SK-N-SH (cell line): ENCODE data around the gene TPO. TPM values are rescaled to one million over a fixed set of nuclear protein-coding genes. Genes with fewer than 3 reads are reported as not detected.

ENCODE experiments used
- CTCF ChIA-PET: fragments of 300-600, 350-600 bp; formaldehyde crosslinking; extraction: SDS; loops from one replicate; lab custom pipeline; 2021; lab: Yijun Ruan, JAX
- POLR2A ChIA-PET: fragments of 350-600 bp; sonication (Branson Sonifier 250); formaldehyde crosslinking; extraction: SDS; loops from one replicate; lab custom pipeline; 2020; ENCODE audit warnings: antibody characterized with exemption, inconsistent platforms; lab: Yijun Ruan, JAX
- DNase-seq: peaks from one replicate; pipeline ENCODE4 v3.0.0; 2012
- H2AFZ ChIP-seq: fragments of 200-600 bp; sonication (generic); 2 replicates; pipeline ENCODE4 v1.8.1; 2016; ENCODE audit warnings: antibody characterized with exemption, mild to moderate bottlenecking, low read depth
- H3F3A ChIP-seq: fragments of 200-600 bp; sonication (generic); replicated peaks from 2 replicates; pipeline ENCODE3; 2016; ENCODE audit warnings: antibody characterized with exemption, mild to moderate bottlenecking; ENCODE audit not compliant: insufficient read depth
- H3K27ac ChIP-seq, 2 experiments: fragments of 200-500 bp in 1 of 2; fragments of 200-600 bp in 1 of 2; sonication (Bioruptor generic) in 1 of 2; sonication (generic), shearing (Covaris generic) in 1 of 2; 2 replicates each; pipeline versions ENCODE4 v1.5.1 to v1.6.1; 2014 to 2016; ENCODE audit warnings: low read depth in 2 of 2, inconsistent platforms in 1 of 2, low read length in 1 of 2, mild to moderate bottlenecking in 1 of 2, mixed read lengths in 1 of 2
- H3K27me3 ChIP-seq: fragments of 200-600 bp; sonication (generic), shearing (Covaris generic); 2 replicates; pipeline ENCODE4 v1.6.1; 2016; ENCODE audit warnings: mixed run types; ENCODE audit not compliant: insufficient read depth
- H3K36me3 ChIP-seq, 2 experiments: fragments of 200-500 bp in 1 of 2; fragments of 200-600 bp in 1 of 2; sonication (Bioruptor generic) in 1 of 2; sonication (generic) in 1 of 2; replicated peaks in 1 of 2; 2 replicates each; pipeline versions ENCODE3 to v1.5.1; 2014 to 2016; ENCODE audit warnings: low read length in 1 of 2, mild to moderate bottlenecking in 1 of 2; ENCODE audit not compliant: insufficient read depth in 2 of 2, control insufficient read depth in 1 of 2
- H3K4me1 ChIP-seq, 2 experiments: fragments of 200-500 bp in 1 of 2; fragments of 200-600 bp in 1 of 2; sonication (Bioruptor generic) in 1 of 2; sonication (generic), shearing (Covaris generic) in 1 of 2; 2 replicates each; pipeline versions ENCODE4 v1.5.1 to v1.6.1; 2014 to 2016; ENCODE audit warnings: low read depth in 1 of 2, low read length in 1 of 2, mixed run types in 1 of 2; ENCODE audit not compliant: insufficient read depth in 2 of 2, control insufficient read depth in 1 of 2
- H3K4me2 ChIP-seq: fragments of 200-600 bp; sonication (generic), shearing (Covaris generic); 2 replicates; pipeline ENCODE4 v1.6.1; 2017; ENCODE audit warnings: mixed run types
- H3K4me3 ChIP-seq, 2 experiments: fragments of 200-500 bp in 1 of 2; fragments of 200-600 bp in 1 of 2; sonication (Bioruptor generic) in 1 of 2; sonication (generic), shearing (Covaris generic) in 1 of 2; 2 replicates each; pipeline versions ENCODE4 v1.5.1 to v1.8.1; 2014 to 2016; ENCODE audit warnings: low read depth in 2 of 2, inconsistent platforms in 1 of 2, low read length in 1 of 2, mild to moderate bottlenecking in 1 of 2, mixed read lengths in 1 of 2, moderate library complexity in 1 of 2
- H3K79me2 ChIP-seq: fragments of 200-600 bp; sonication (generic); 2 replicates; pipeline ENCODE4 v1.8.1; 2017; ENCODE audit warnings: mild to moderate bottlenecking; ENCODE audit not compliant: insufficient read depth
- H3K9ac ChIP-seq: fragments of 200-600 bp; sonication (generic); 2 replicates; pipeline ENCODE4 v1.6.1; 2017; ENCODE audit warnings: mixed run types
- H3K9me2 ChIP-seq: fragments of 200-600 bp; sonication (generic); 2 replicates; pipeline ENCODE4 v1.6.1; 2017; ENCODE audit warnings: mixed run types
- H3K9me3 ChIP-seq: fragments of 200-600 bp; sonication (generic); 2 replicates; pipeline ENCODE4 v1.6.1; 2017; ENCODE audit warnings: mixed run types, mild to moderate bottlenecking, moderate library complexity
- H4K20me1 ChIP-seq: fragments of 200-600 bp; sonication (generic); 2 replicates; pipeline ENCODE4 v1.6.1; 2017; ENCODE audit warnings: mild to moderate bottlenecking, mixed run types; ENCODE audit not compliant: insufficient read depth
- CHD2 ChIP-seq: fragments of 150-350 bp; IDR thresholded peaks from 2 replicates; pipeline ENCODE4 v1.6.1; 2018; ENCODE audit warnings: low read length; ENCODE audit not compliant: partially characterized antibody
- IRF3 ChIP-seq: fragments of 150-350 bp; IDR thresholded peaks from 2 replicates; pipeline ENCODE4 v1.6.1; 2016; ENCODE audit warnings: mild to moderate bottlenecking, low read depth, low read length
- JUND ChIP-seq: IDR thresholded peaks from 2 replicates; pipeline ENCODE4 v1.4.0; 2012
- NFIC ChIP-seq: IDR thresholded peaks from 2 replicates; pipeline ENCODE4 v1.4.0; 2012; ENCODE audit warnings: borderline replicate concordance
- POLR2AphosphoS5 ChIP-seq: IDR thresholded peaks from 2 replicates; pipeline ENCODE4 v1.6.1; 2012; ENCODE audit warnings: low read depth, low read length
- RAD21 ChIP-seq: IDR thresholded peaks from 2 replicates; pipeline ENCODE4 v1.6.1; 2012; ENCODE audit warnings: mild to moderate bottlenecking, low read length
- RCOR1 ChIP-seq: fragments of 150-350 bp; IDR thresholded peaks from 2 replicates; pipeline ENCODE4 v1.6.1; 2017; ENCODE audit warnings: antibody characterized with exemption, low read length
- RFX5 ChIP-seq: IDR thresholded peaks from 2 replicates; pipeline ENCODE4 v1.6.1; 2012; ENCODE audit warnings: mild to moderate bottlenecking, improper control_type of control experiment, low read length
- RXRA ChIP-seq: IDR thresholded peaks from 2 replicates; pipeline ENCODE4 v1.4.0; 2012; ENCODE audit warnings: low read depth, mild to moderate bottlenecking, borderline replicate concordance
- SIN3A ChIP-seq: IDR thresholded peaks from 2 replicates; pipeline ENCODE4 v1.6.1; 2012; ENCODE audit warnings: low read depth, mild to moderate bottlenecking, low read length, moderate library complexity, borderline replicate concordance
- SMC3 ChIP-seq: IDR thresholded peaks from 2 replicates; pipeline ENCODE4 v1.6.1; 2012; ENCODE audit warnings: low read depth, low read length, improper control_type of control experiment
- TAF1 ChIP-seq: IDR thresholded peaks from 2 replicates; pipeline ENCODE4 v1.6.1; 2012; ENCODE audit warnings: low read depth, mild to moderate bottlenecking, low read length, moderate library complexity, borderline replicate concordance
- TCF12 ChIP-seq: IDR thresholded peaks from 2 replicates; pipeline ENCODE4 v1.4.0; 2012
- TEAD4 ChIP-seq: IDR thresholded peaks from 2 replicates; pipeline ENCODE4 v1.4.0; 2012; ENCODE audit warnings: mild to moderate bottlenecking, borderline replicate concordance; ENCODE audit not compliant: insufficient read depth
- USF1 ChIP-seq: IDR thresholded peaks from 2 replicates; pipeline ENCODE4 v1.4.0; 2012; ENCODE audit warnings: low read depth, borderline replicate concordance
- USF2 ChIP-seq: fragments of 150-350 bp; IDR thresholded peaks from 2 replicates; pipeline ENCODE4 v1.6.1; 2017; ENCODE audit warnings: antibody characterized with exemption, low read length, low read depth, borderline replicate concordance
- YY1 ChIP-seq: IDR thresholded peaks from 2 replicates; pipeline ENCODE4 v1.4.0; 2012; ENCODE audit warnings: low read depth, mild to moderate bottlenecking
- WGBS: methylation state at CpG from one replicate; pipeline ENCODE4 v1.1.6; 2017; ENCODE audit warnings: low lambda C conversion rate; 5-methylcytosine and 5-hydroxymethylcytosine counted together
- polyA plus RNA-seq, 3 experiments: library from polyadenylated mRNA; depleted of rRNA; stranded (reverse); fragments of >200 nt; gene quantifications; 2 replicates each; pipeline ENCODE4 v1.2.3, GENCODE V29; 2012

The TPO gene
- polyA plus RNA-seq, 1 of the 3 experiments (the other 2 are of a cell fraction): not detected

GRCh38 chr2:1403565-1403964, 9.7 kb upstream of the TPO start:
- Histone ChIP-seq H3K9me3 (no peaks in the 10 kb centered on the region), H3K4me1 (peaks cover 0 to 2% of the 10 kb centered on the region in 2 experiments; a peak in 1 of 4 replicates), H3K4me3 (no peak overlapping the region), H2AFZ (no peak overlapping the region), H3K27me3 (no peaks in the 10 kb centered on the region), H3K27ac (no peak overlapping the region), H3K79me2 (no peaks in the 10 kb centered on the region), H4K20me1 (no peaks in the 10 kb centered on the region), H3K4me2 (no peak overlapping the region), H3K9me2 (no peaks in the 10 kb centered on the region), H3F3A (no peaks in the 10 kb centered on the region), H3K36me3 (no peaks in the 10 kb centered on the region), H3K9ac (no peak overlapping the region)
- TF ChIP-seq USF1 (no peak), SIN3A (no peak), CHD2 (no peak), TEAD4 (no peak), TCF12 (no peak), POLR2AphosphoS5 (no peak), RXRA (no peak), RAD21 (no peak), YY1 (no peak)
- POLR2A ChIA-PET: no interaction called here
- no peak for DNase-seq
- CTCF ChIA-PET: no interaction called here
- 38% methylated on average over 9 of the region's 12 CpGs for WGBS

- Histone ChIP-seq H3K4me2 (no peak overlapping the region), H3K9me2 (no peaks in the 10 kb centered on the region), H3K27me3 (no peaks in the 10 kb centered on the region), H3K4me3 (no peak overlapping the region), H3K79me2 (no peaks in the 10 kb centered on the region), H3K36me3 (no peaks in the 10 kb centered on the region), H3F3A (no peaks in the 10 kb centered on the region), H3K9ac (no peak overlapping the region), H3K27ac (no peak overlapping the region), H3K4me1 (peaks cover 0 to 2% of the 10 kb centered on the region in 2 experiments; a peak in 1 of 4 replicates), H3K9me3 (no peaks in the 10 kb centered on the region), H4K20me1 (no peaks in the 10 kb centered on the region), H2AFZ (no peak overlapping the region)
- 12% methylated on average over 1 of the region's 1 CpG for WGBS
- CTCF ChIA-PET: no interaction called here
- TF ChIP-seq IRF3 (no peak), TAF1 (no peak), USF2 (no peak), RXRA (no peak), NFIC (no peak), SMC3 (no peak), POLR2AphosphoS5 (no peak), YY1 (no peak), TCF12 (no peak), RCOR1 (no peak), RFX5 (no peak), JUND (no peak)
- POLR2A ChIA-PET: no interaction called here
- no peak for DNase-seq
Measured at GRCh38 chr2:1405124-1405523, 8.1 kb upstream of the TPO start.
